Vagina (tissue), 2 donors: ENCODE data around the gene ANKFN1. TPM values are rescaled to one million over a fixed set of nuclear protein-coding genes. Genes with fewer than 3 reads are reported as not detected.

Source experiments
- DNase-seq, 2 donors: peaks; one replicate each; pipeline ENCODE4 v3.0.0-alpha.2; 2017; ENCODE audit errors: extremely low spot score in 2 of 2
- H3K27ac ChIP-seq: fragments of 200-600 bp; sonication (generic); one replicate; pipeline ENCODE4 v1.5.1; 2019
- H3K27me3 ChIP-seq: fragments of 200-600 bp; sonication (generic); one replicate; pipeline ENCODE4 v1.5.1; 2019
- H3K36me3 ChIP-seq, 2 donors: fragments of 200-600 bp; sonication (generic); one replicate each; pipeline ENCODE4 v1.5.1; 2017 to 2019
- H3K4me1 ChIP-seq: fragments of 200-600 bp; sonication (generic); one replicate; pipeline ENCODE4 v1.5.1; 2019
- H3K4me3 ChIP-seq, 2 donors: fragments of 200-600 bp; sonication (generic); 1 replicate in 1 of 2; 2 replicates in 1 of 2; pipeline ENCODE4 v1.5.1; 2016 to 2019
- H3K9me3 ChIP-seq: fragments of 200-600 bp; sonication (generic); one replicate; pipeline ENCODE4 v1.5.1; 2019
- POLR2A ChIP-seq, 2 donors: fragments of 450-650 bp; IDR thresholded peaks; one replicate each; pipeline ENCODE4 v1.6.1; 2017; ENCODE audit warnings: antibody characterized with exemption in 2 of 2, mild to moderate bottlenecking in 2 of 2, moderate library complexity in 2 of 2
- POLR2AphosphoS5 ChIP-seq, 2 donors: sonication (generic); formaldehyde crosslinking; IDR thresholded peaks; one replicate each; pipeline ENCODE4 v1.9.0; 2017; ENCODE audit warnings: antibody characterized with exemption in 2 of 2, mild to moderate bottlenecking in 2 of 2, low read depth in 1 of 2; ENCODE audit not compliant: insufficient read depth in 1 of 2
- intact Hi-C: fragments of 100-400 bp; cut with DNase I; formaldehyde crosslinking; loops from one replicate; pipeline ENCODE4 v1.15.1; 2023
- total RNA-seq: library from RNA; depleted of rRNA; stranded (reverse); fragments of >200 nt; gene quantifications from one replicate; pipeline ENCODE4 v1.2.3, GENCODE V29; 2016
- TF ChIP-seq, protein P1 (sequence below), 3 experiments: fragments of 450-650 bp in 2 of 3; fragments of 200-600 bp in 1 of 3; sonication (generic) in 1 of 3; IDR thresholded peaks; one replicate each; pipeline ENCODE4 v1.5.1; 2017 to 2019; ENCODE audit warnings: antibody characterized with exemption in 3 of 3, mild to moderate bottlenecking in 2 of 3, moderate library complexity in 2 of 3

ANKFN1 gene
- total RNA-seq, 1 donor from 2014 or later: 3.4 TPM

DNA sequence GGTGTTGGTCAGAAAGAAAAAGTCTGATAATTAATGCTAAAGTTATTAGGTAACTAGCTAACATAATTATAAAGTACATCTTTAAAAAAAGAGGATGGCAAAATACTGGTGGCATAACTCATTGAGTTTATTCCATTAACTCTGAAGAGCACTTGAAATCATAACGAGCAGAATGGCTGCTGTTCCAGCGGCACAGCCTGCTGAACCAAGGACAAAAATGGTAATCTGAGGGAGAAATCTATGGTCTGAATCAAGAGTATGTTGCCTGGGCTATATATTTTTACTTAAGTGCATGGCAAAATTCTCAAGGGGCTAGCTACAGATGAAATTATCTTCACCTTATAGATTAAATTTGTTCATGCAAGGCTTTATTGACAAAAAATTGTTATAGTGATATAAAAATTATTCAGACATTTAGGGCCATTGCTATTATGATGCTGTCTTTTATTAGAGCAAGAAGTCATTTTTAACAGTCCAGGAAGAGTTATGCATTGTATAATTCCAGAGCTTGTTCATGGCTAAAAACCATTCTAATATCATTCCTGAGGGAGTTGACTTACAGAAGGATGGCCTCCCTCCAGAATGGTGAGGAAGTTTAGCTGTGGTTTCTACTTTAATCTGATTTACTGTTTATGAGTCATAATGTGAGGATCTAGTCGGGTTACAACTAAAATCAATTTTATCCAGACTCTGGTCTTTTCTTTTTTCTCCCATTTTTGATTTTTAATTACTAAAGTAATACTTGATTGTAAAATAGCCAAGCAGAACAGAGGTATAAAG lies 41.4 kb upstream of the ANKFN1 start:
- intact Hi-C loops: loop anchor here (1.0 kb wide), 1 partner anchor 30 kb away; no protein-coding TSS in a partner anchor
- Histone ChIP-seq H3K36me3 (no peaks in the 10 kb centered on the region), H3K27me3 (no peaks in the 10 kb centered on the region), H3K4me1 (no peaks in the 10 kb centered on the region), H3K4me3 (no peak overlapping the region), H3K9me3 (no peaks in the 10 kb centered on the region), H3K27ac (no peak overlapping the region)
- no peak for TF ChIP-seq POLR2A (IDR thresholded peaks at IDR 0.05)
- TF ChIP-seq, protein P1, sequence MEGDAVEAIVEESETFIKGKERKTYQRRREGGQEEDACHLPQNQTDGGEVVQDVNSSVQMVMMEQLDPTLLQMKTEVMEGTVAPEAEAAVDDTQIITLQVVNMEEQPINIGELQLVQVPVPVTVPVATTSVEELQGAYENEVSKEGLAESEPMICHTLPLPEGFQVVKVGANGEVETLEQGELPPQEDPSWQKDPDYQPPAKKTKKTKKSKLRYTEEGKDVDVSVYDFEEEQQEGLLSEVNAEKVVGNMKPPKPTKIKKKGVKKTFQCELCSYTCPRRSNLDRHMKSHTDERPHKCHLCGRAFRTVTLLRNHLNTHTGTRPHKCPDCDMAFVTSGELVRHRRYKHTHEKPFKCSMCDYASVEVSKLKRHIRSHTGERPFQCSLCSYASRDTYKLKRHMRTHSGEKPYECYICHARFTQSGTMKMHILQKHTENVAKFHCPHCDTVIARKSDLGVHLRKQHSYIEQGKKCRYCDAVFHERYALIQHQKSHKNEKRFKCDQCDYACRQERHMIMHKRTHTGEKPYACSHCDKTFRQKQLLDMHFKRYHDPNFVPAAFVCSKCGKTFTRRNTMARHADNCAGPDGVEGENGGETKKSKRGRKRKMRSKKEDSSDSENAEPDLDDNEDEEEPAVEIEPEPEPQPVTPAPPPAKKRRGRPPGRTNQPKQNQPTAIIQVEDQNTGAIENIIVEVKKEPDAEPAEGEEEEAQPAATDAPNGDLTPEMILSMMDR (IDR thresholded peaks at IDR 0.05): no peak
- no peak for TF ChIP-seq POLR2AphosphoS5 (IDR thresholded peaks at IDR 0.05; ENCODE audit: insufficient read depth in 1 of 2, low read depth in 1 of 2)
- no peak for DNase-seq

GRCh38 chr17:56113486-56113885 lies 39.8 kb upstream of the ANKFN1 start:
- no peaks in the 10 kb centered on the region for H3K4me1 ChIP-seq
- TF ChIP-seq POLR2AphosphoS5 (IDR thresholded peaks at IDR 0.05; ENCODE audit: insufficient read depth in 1 of 2, low read depth in 1 of 2) (no peak), POLR2A (IDR thresholded peaks at IDR 0.05) (no peak)
- TF ChIP-seq, protein P1 (IDR thresholded peaks at IDR 0.05): no peak
- H3K4me3 ChIP-seq: no peak overlapping the region
- intact Hi-C loops: no loop called here
- H3K9me3 ChIP-seq: no peaks in the 10 kb centered on the region
- no peaks in the 10 kb centered on the region for H3K27me3 ChIP-seq
- DNase-seq: no peak
- no peaks in the 10 kb centered on the region for H3K36me3 ChIP-seq
- no peak overlapping the region for H3K27ac ChIP-seq

GRCh38 chr17:56114469-56114868 lies 38.8 kb upstream of the ANKFN1 start:
- no peak overlapping the region for H3K4me3 ChIP-seq
- no peaks in the 10 kb centered on the region for H3K36me3 ChIP-seq
- no peaks in the 10 kb centered on the region for H3K9me3 ChIP-seq
- H3K4me1 ChIP-seq: no peaks in the 10 kb centered on the region
- intact Hi-C loops: no loop called here
- DNase-seq: no peak
- no peak overlapping the region for H3K27ac ChIP-seq
- TF ChIP-seq POLR2A (IDR thresholded peaks at IDR 0.05): no peak
- TF ChIP-seq, protein P1 (IDR thresholded peaks at IDR 0.05): no peak
- no peak for TF ChIP-seq POLR2AphosphoS5 (IDR thresholded peaks at IDR 0.05; ENCODE audit: insufficient read depth in 1 of 2, low read depth in 1 of 2)
- H3K27me3 ChIP-seq: no peaks in the 10 kb centered on the region

DNA sequence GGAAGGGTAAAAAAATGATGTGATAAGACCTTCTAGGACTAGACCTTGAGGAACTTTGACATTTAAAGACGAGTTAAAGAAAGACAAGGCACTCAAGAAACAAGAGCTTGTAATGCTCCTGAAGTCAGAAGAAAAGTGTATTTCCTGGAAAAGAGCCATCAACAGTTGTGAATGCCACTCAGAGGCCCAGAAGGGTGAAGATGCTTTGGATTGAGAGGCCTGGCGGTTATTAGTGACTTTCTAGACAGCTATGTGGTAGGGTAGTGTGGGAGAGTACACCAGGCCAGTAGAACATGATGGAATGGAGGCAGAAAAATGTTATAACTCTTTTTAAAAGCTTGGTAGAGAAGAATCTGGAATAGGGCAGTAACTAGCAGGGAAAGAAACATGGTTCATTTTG lies 34.1 kb upstream of the ANKFN1 start:
- intact Hi-C loops: no loop called here
- TF ChIP-seq POLR2A (IDR thresholded peaks at IDR 0.05): no peak
- TF ChIP-seq, protein P1 (IDR thresholded peaks at IDR 0.05): no peak

DNA sequence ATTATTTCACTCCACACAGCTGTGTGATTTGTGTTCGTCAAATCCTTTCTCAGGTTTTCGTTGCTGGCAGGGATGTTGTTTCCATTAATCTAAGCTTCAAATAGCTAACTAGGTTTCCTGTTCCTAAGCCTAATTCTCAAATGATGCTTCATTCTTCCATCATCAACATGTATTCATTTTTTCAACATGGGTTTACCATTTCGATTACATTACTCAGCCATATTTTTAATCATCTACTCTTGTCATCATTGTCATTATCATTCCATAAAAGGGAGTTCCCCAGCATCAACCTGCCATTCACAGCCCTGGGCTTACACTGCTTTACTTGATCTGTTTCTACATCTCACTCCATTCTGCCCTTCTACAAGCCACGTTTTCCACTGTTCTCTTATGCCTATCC lies 33.3 kb upstream of the ANKFN1 start:
- intact Hi-C loops: no loop called here
- no peaks in the 10 kb centered on the region for H3K36me3 ChIP-seq
- no peak for TF ChIP-seq POLR2AphosphoS5 (IDR thresholded peaks at IDR 0.05; ENCODE audit: insufficient read depth in 1 of 2, low read depth in 1 of 2)
- TF ChIP-seq, protein P1 (IDR thresholded peaks at IDR 0.05): no peak
- TF ChIP-seq POLR2A (IDR thresholded peaks at IDR 0.05): no peak
- H3K4me3 ChIP-seq: no peak overlapping the region
- DNase-seq: no peak
- H3K27me3 ChIP-seq: no peaks in the 10 kb centered on the region
- H3K27ac ChIP-seq: no peak overlapping the region
- no peaks in the 10 kb centered on the region for H3K9me3 ChIP-seq
- H3K4me1 ChIP-seq: no peaks in the 10 kb centered on the region

More for the DNA sequence above, 34.1 kb upstream of the ANKFN1 start:
- H3K4me1 ChIP-seq: no peaks in the 10 kb centered on the region
- H3K27me3 ChIP-seq: no peaks in the 10 kb centered on the region
- no peak for DNase-seq
- no peak overlapping the region for H3K27ac ChIP-seq
- H3K4me3 ChIP-seq: no peak overlapping the region
- no peaks in the 10 kb centered on the region for H3K9me3 ChIP-seq
- no peaks in the 10 kb centered on the region for H3K36me3 ChIP-seq
